Trophoblast cell (in vitro differentiated cells and primary cell): ENCODE results near the gene TTLL11.

Experiments
- DNase-seq, 2 donors: peaks; one replicate each; pipeline ENCODE4 v3.0.0-alpha.2; 2016
- H2AFZ ChIP-seq: 2 replicates; pipeline ENCODE4 v1.6.1; 2013; ENCODE audit warnings: low read length, moderate library complexity, mild to moderate bottlenecking; ENCODE audit not compliant: insufficient read depth, poor library complexity
- H2AK5ac ChIP-seq: 2 replicates; pipeline ENCODE4 v1.6.1; 2013; ENCODE audit warnings: mild to moderate bottlenecking, low read length
- H2BK120ac ChIP-seq: 2 replicates; pipeline ENCODE4 v1.6.1; 2013; ENCODE audit warnings: low read length, mild to moderate bottlenecking, moderate library complexity; ENCODE audit not compliant: insufficient read depth, poor library complexity
- H2BK12ac ChIP-seq: 2 replicates; pipeline ENCODE4 v1.6.1; 2013; ENCODE audit warnings: mild to moderate bottlenecking, low read length, moderate library complexity
- H2BK5ac ChIP-seq: 2 replicates; pipeline ENCODE4 v1.6.1; 2013; ENCODE audit warnings: low read length, low read depth, moderate library complexity, mild to moderate bottlenecking; ENCODE audit not compliant: poor library complexity
- H3K14ac ChIP-seq: 2 replicates; pipeline ENCODE4 v1.6.1; 2013; ENCODE audit warnings: mild to moderate bottlenecking, low read length
- H3K18ac ChIP-seq: 2 replicates; pipeline ENCODE4 v1.6.1; 2013; ENCODE audit warnings: mild to moderate bottlenecking, low read length
- H3K23ac ChIP-seq: 2 replicates; pipeline ENCODE4 v1.6.1; 2013; ENCODE audit warnings: low read length
- H3K27ac ChIP-seq: 2 replicates; pipeline ENCODE4 v1.5.1; 2013; ENCODE audit warnings: low read depth, mild to moderate bottlenecking, inconsistent platforms, low read length, moderate library complexity
- H3K27me3 ChIP-seq: 2 replicates; pipeline ENCODE4 v1.6.1; 2013; ENCODE audit warnings: inconsistent platforms, mild to moderate bottlenecking, low read length, moderate library complexity; ENCODE audit not compliant: insufficient read depth
- H3K36me3 ChIP-seq, 2 experiments: 1 replicate in 1 of 2; 2 replicates in 1 of 2; pipeline ENCODE4 v1.6.1; 2013; ENCODE audit warnings: low read length in 2 of 2, mild to moderate bottlenecking in 2 of 2, moderate library complexity in 1 of 2; ENCODE audit not compliant: insufficient read depth in 2 of 2, control insufficient read depth in 1 of 2
- H3K4ac ChIP-seq: 2 replicates; pipeline ENCODE4 v1.6.1; 2013; ENCODE audit warnings: low read depth, mild to moderate bottlenecking, low read length, moderate library complexity
- H3K4me1 ChIP-seq, 2 experiments: 1 replicate in 1 of 2; 2 replicates in 1 of 2; pipeline ENCODE4 v1.6.1; 2013; ENCODE audit warnings: low read length in 2 of 2, mild to moderate bottlenecking in 2 of 2, moderate library complexity in 1 of 2; ENCODE audit not compliant: insufficient read depth in 2 of 2, control insufficient read depth in 1 of 2
- H3K4me2 ChIP-seq: 2 replicates; pipeline ENCODE4 v1.6.1; 2013; ENCODE audit warnings: inconsistent platforms, mild to moderate bottlenecking, low read length, moderate library complexity
- H3K4me3 ChIP-seq: 2 replicates; pipeline ENCODE4 v1.5.1; 2013; ENCODE audit warnings: mild to moderate bottlenecking, low read depth, low read length, inconsistent platforms
- H3K79me1 ChIP-seq: one replicate; pipeline ENCODE4 v1.6.1; 2013; ENCODE audit warnings: low read length
- H3K79me2 ChIP-seq: 2 replicates; pipeline ENCODE4 v1.6.1; 2013; ENCODE audit warnings: low read length, mild to moderate bottlenecking; ENCODE audit not compliant: control insufficient read depth, insufficient read depth, poor library complexity
- H3K9ac ChIP-seq: 2 replicates; pipeline ENCODE4 v1.6.1; 2013; ENCODE audit warnings: mild to moderate bottlenecking, low read length
- H3K9me3 ChIP-seq: 2 replicates; pipeline ENCODE4 v1.6.1; 2013; ENCODE audit warnings: low read depth, mild to moderate bottlenecking, control low read depth, inconsistent platforms, low read length; ENCODE audit not compliant: insufficient read depth
- H4K12ac ChIP-seq: 2 replicates; pipeline ENCODE4 v1.6.1; 2013; ENCODE audit warnings: low read depth, mild to moderate bottlenecking, low read length, moderate library complexity
- H4K8ac ChIP-seq: 2 replicates; pipeline ENCODE4 v1.6.1; 2013; ENCODE audit warnings: low read depth, mild to moderate bottlenecking, low read length, moderate library complexity
- H4K91ac ChIP-seq: one replicate; pipeline ENCODE4 v1.6.1; 2013; ENCODE audit warnings: low read depth, mild to moderate bottlenecking, low read length, moderate library complexity
- WGBS: extraction: QIAGEN DNeasy Blood & Tissue Kit; methylation state at CpG from one replicate; pipeline ENCODE4 v1.1.7; 2013; ENCODE audit warnings: missing lambda C conversion rate; ENCODE audit not compliant: insufficient read length, insufficient coverage; ENCODE audit errors: extremely low coverage; 5-methylcytosine and 5-hydroxymethylcytosine counted together

TTLL11 gene

GRCh38 chr9:121863955-121864354 is 229.2 kb downstream of the TTLL11 start:
- Histone ChIP-seq H3K27ac (no peak overlapping the region), H2BK5ac (no peak overlapping the region), H2AK5ac (no peak overlapping the region), H3K79me1 (no peaks in the 10 kb centered on the region), H3K9me3 (peaks cover 2% of the 10 kb centered on the region), H3K4me2 (no peak overlapping the region), H3K4me3 (no peak overlapping the region), H3K36me3 (no peaks in the 10 kb centered on the region), H2BK12ac (no peak overlapping the region), H3K4me1 (no peaks in the 10 kb centered on the region), H3K9ac (no peak overlapping the region), H4K8ac (no peak overlapping the region), H2AFZ (no peak overlapping the region), H3K27me3 (no peaks in the 10 kb centered on the region), H3K18ac (no peak overlapping the region), H3K14ac (no peak overlapping the region), H4K91ac (no peak overlapping the region), H3K23ac (no peak overlapping the region), H3K79me2 (no peaks in the 10 kb centered on the region), H4K12ac (no peak overlapping the region), H3K4ac (no peak overlapping the region), H2BK120ac (no peak overlapping the region)
- no peak for DNase-seq
- WGBS = no CpG with 5 or more reads among the region's 2 CpGs

DNA sequence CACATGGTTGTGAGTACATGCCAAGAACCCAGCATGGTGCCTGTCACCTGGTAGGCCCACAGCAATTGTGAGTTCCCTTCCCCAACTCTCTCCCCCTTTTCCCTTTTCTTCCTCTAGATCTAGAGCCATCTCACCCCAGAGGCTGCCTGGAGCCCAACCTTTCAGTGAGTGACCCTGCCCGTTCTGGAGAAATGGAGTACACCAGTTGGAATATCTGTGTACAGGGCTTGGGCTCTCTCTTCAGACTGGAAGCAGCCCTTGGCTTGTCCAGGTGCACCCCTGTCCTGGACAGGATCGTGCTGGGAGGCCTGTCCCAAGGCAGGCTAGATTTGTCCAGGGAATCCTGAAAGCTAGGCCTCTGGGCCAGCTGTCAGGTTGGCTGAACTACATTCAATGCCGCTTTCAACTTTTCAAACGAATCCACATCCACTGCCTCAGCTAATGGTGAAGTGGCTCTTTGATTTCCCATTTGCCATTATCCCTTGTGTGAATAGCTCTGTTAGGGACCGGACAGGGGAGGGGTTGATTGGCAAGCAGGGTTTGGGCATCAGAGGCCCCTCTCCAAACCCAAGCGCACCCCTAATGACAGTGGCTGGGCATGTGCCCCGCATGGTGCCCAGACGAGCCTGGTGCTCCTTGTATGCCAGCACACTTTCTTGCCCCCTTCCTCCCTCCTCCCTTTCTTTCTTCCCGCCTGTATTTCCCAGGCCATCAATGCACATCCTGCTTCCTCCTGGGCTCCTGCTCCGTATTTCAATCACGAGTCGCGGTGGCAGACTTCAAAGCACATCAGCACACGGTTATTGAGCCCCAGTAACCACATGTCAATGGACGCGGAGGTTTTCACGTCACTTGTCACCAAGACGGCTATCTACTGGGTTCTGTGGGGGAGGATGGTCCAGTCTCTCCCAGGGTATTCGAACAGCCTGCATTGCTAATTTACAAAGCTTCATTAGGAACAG is 230.5 kb downstream of the TTLL11 start:
- Histone ChIP-seq H3K9ac (no peak overlapping the region), H3K4me1 (no peaks in the 10 kb centered on the region), H4K91ac (no peak overlapping the region), H3K4me3 (no peak overlapping the region), H3K27me3 (no peaks in the 10 kb centered on the region), H2BK12ac (no peak overlapping the region), H3K4me2 (no peak overlapping the region), H3K79me2 (no peaks in the 10 kb centered on the region), H3K79me1 (no peaks in the 10 kb centered on the region), H4K8ac (no peak overlapping the region), H2BK5ac (no peak overlapping the region), H4K12ac (no peak overlapping the region), H3K18ac (no peak overlapping the region), H3K4ac (no peak overlapping the region), H2AFZ (no peak overlapping the region), H3K36me3 (no peaks in the 10 kb centered on the region), H2BK120ac (no peak overlapping the region), H3K23ac (no peak overlapping the region), H2AK5ac (no peak overlapping the region), H3K14ac (no peak overlapping the region), H3K27ac (no peak overlapping the region), H3K9me3 (peaks cover 2% of the 10 kb centered on the region)
- no peak for DNase-seq
- no CpG with 5 or more reads among the region's 19 CpGs for WGBS

GRCh38 chr9:121861501-121862180 is 231.5 kb downstream of the TTLL11 start:
- H4K12ac ChIP-seq = no peak overlapping the region
- H3K18ac ChIP-seq = no peak overlapping the region
- peaks cover 2% of the 10 kb centered on the region for H3K9me3 ChIP-seq
- H2AFZ ChIP-seq = no peak overlapping the region
- H3K4me1 ChIP-seq = no peaks in the 10 kb centered on the region
- no peak overlapping the region for H2AK5ac ChIP-seq
- no peak overlapping the region for H3K23ac ChIP-seq
- no peaks in the 10 kb centered on the region for H3K79me1 ChIP-seq
- H2BK5ac ChIP-seq = no peak overlapping the region
- no peak overlapping the region for H3K4me2 ChIP-seq
- no peak overlapping the region for H2BK120ac ChIP-seq
- H3K27me3 ChIP-seq = no peaks in the 10 kb centered on the region
- no peak overlapping the region for H3K27ac ChIP-seq
- no peak overlapping the region for H3K4ac ChIP-seq
- H3K36me3 ChIP-seq = no peaks in the 10 kb centered on the region
- peak; percentile 56 to 69 for DNase-seq
- no peak overlapping the region for H3K14ac ChIP-seq
- no peaks in the 10 kb centered on the region for H3K79me2 ChIP-seq
- H3K9ac ChIP-seq = no peak overlapping the region
- no CpG with 5 or more reads among the region's 4 CpGs for WGBS
- H4K91ac ChIP-seq = no peak overlapping the region
- H2BK12ac ChIP-seq = no peak overlapping the region
- no peak overlapping the region for H3K4me3 ChIP-seq
- no peak overlapping the region for H4K8ac ChIP-seq

GRCh38 chr9:121860744-121861143 is 232.4 kb downstream of the TTLL11 start:
- no peak overlapping the region for H2AFZ ChIP-seq

More at GRCh38 chr9:121860744-121861143, 232.4 kb downstream of the TTLL11 start:
- no peak overlapping the region for H3K18ac ChIP-seq
- H3K4me2 ChIP-seq = no peak overlapping the region
- no peaks in the 10 kb centered on the region for H3K79me1 ChIP-seq
- H3K23ac ChIP-seq = no peak overlapping the region
- no peaks in the 10 kb centered on the region for H3K36me3 ChIP-seq
- H2BK12ac ChIP-seq = no peak overlapping the region
- WGBS = no CpG with 5 or more reads among the region's 2 CpGs
- no peak overlapping the region for H2BK5ac ChIP-seq
- no peak overlapping the region for H2BK120ac ChIP-seq
- H4K12ac ChIP-seq = no peak overlapping the region
- H3K79me2 ChIP-seq = no peaks in the 10 kb centered on the region
- H3K27ac ChIP-seq = no peak overlapping the region
- H3K9me3 ChIP-seq = peaks cover 2% of the 10 kb centered on the region
- H3K14ac ChIP-seq = no peak overlapping the region
- no peak overlapping the region for H3K4ac ChIP-seq
- H3K27me3 ChIP-seq = no peaks in the 10 kb centered on the region
- H4K8ac ChIP-seq = no peak overlapping the region
- no peak overlapping the region for H4K91ac ChIP-seq
- H3K4me3 ChIP-seq = no peak overlapping the region
- DNase-seq = no peak
- H3K4me1 ChIP-seq = no peaks in the 10 kb centered on the region
- no peak overlapping the region for H3K9ac ChIP-seq
- H2AK5ac ChIP-seq = no peak overlapping the region
